Measurements from ENCODE around the gene MCF2L.

The MCF2L gene

GRCh38 chr13:113034451-113035212 lies 65.6 kb downstream of the MCF2L start:
- peak; percentile 60 for DNase-seq (ENCODE audit: low read depth)

GRCh38 chr13:113035213-113035800 lies 66.3 kb downstream of the MCF2L start:
- no peak for DNase-seq (ENCODE audit: low read depth)

GRCh38 chr13:113036401-113036800 lies 67.4 kb downstream of the MCF2L start:
- no peak for DNase-seq (ENCODE audit: low read depth)

GRCh38 chr13:113040031-113040430 lies 71.0 kb downstream of the MCF2L start:
- DNase-seq (ENCODE audit: low read depth): no peak

GRCh38 chr13:113040597-113041292 lies 71.7 kb downstream of the MCF2L start:
- DNase-seq (ENCODE audit: low read depth): no peak

- DNase-seq (ENCODE audit: low read depth): no peak
Measured at GRCh38 chr13:113041293-113041690, 72.3 kb downstream of the MCF2L start.

GRCh38 chr13:113041896-113042295 lies 72.9 kb downstream of the MCF2L start:
- no peak for DNase-seq (ENCODE audit: low read depth)

GRCh38 chr13:113042456-113042855 lies 73.4 kb downstream of the MCF2L start:
- no peak for DNase-seq (ENCODE audit: low read depth)

GRCh38 chr13:113043001-113043630 lies 74.1 kb downstream of the MCF2L start:
- DNase-seq (ENCODE audit: low read depth): no peak

- no peak for DNase-seq (ENCODE audit: low read depth)
Measured at GRCh38 chr13:113043931-113044330, 74.9 kb downstream of the MCF2L start.

- no peak for DNase-seq (ENCODE audit: low read depth)
Measured at GRCh38 chr13:113044391-113045114, 75.5 kb downstream of the MCF2L start.

GRCh38 chr13:113045251-113046127 lies 76.5 kb downstream of the MCF2L start:
- no peak for DNase-seq (ENCODE audit: low read depth)

- DNase-seq (ENCODE audit: low read depth): no peak
Measured at GRCh38 chr13:113046128-113046882, 77.3 kb downstream of the MCF2L start.

- no peak for DNase-seq (ENCODE audit: low read depth)
Measured at GRCh38 chr13:113046883-113047244, 77.8 kb downstream of the MCF2L start.

GRCh38 chr13:113047587-113047986 lies 78.6 kb downstream of the MCF2L start:
- no peak for DNase-seq (ENCODE audit: low read depth)

GRCh38 chr13:113048766-113049165 lies 79.8 kb downstream of the MCF2L start:
- DNase-seq (ENCODE audit: low read depth): no peak

GRCh38 chr13:113049521-113049941 lies 80.5 kb downstream of the MCF2L start:
- no peak for DNase-seq (ENCODE audit: low read depth)

- DNase-seq (ENCODE audit: low read depth): no peak
Measured at GRCh38 chr13:113049981-113050380, 81.0 kb downstream of the MCF2L start.

- no peak for DNase-seq (ENCODE audit: low read depth)
Measured at GRCh38 chr13:113050734-113051431, 81.9 kb downstream of the MCF2L start.

GRCh38 chr13:113051641-113052040 lies 82.6 kb downstream of the MCF2L start:
- DNase-seq (ENCODE audit: low read depth): no peak

Measured in fibroblast of gingiva (primary cell).